KOPT-K1 (cell line): Measurements from ENCODE around the gene ATAD3A.

Source experiments
- H3K27ac ChIP-seq: fragments of 200-600 bp; sonication (generic); 2 replicates; pipeline ENCODE4 v1.5.1; 2016; ENCODE audit warnings: antibody characterized with exemption, mild to moderate bottlenecking, low read depth, low read length; ENCODE audit not compliant: poor library complexity, severe bottlenecking
- H3K36me3 ChIP-seq: fragments of 200-600 bp; sonication (generic); 2 replicates; pipeline ENCODE4 v1.5.1; 2017; ENCODE audit warnings: antibody characterized with exemption, mild to moderate bottlenecking, low read length, moderate library complexity; ENCODE audit not compliant: insufficient read depth
- H3K9me3 ChIP-seq: fragments of 200-600 bp; sonication (generic); 2 replicates; pipeline ENCODE4 v1.5.1; 2017; ENCODE audit warnings: antibody characterized with exemption, low read length, mild to moderate bottlenecking; ENCODE audit not compliant: insufficient read depth, poor library complexity, severe bottlenecking

The ATAD3A gene

DNA sequence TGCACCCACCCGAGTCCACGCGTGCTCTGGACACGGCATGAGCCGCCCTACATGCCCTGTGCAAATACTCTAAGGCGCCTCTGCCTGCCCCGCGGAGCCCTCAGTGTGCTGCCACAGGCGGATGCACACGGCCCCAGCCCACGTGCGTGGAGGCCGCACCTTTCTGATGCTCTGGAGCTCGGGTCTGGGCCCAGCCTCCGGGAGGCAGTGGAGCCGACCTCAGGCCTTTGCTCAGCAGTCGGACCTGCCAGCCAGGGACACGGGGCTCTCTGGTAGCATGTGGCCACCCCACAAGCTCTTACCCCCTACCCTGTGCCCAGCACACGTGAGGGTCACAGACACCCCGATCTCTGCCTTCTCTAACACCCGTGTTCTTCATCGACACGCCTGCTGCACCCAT, 26.4 kb downstream of the ATAD3A start:
- Histone ChIP-seq H3K36me3 (peaks cover 59% of the 10 kb centered on the region), H3K9me3 (no peaks in the 10 kb centered on the region)

GRCh38 chr1:1538989-1539309, 27.0 kb downstream of the ATAD3A start:
- no peaks in the 10 kb centered on the region for H3K9me3 ChIP-seq
- H3K27ac ChIP-seq = no peak overlapping the region
- peaks cover 65% of the 10 kb centered on the region for H3K36me3 ChIP-seq

More for the DNA sequence above, 26.4 kb downstream of the ATAD3A start:
- no peak overlapping the region for H3K27ac ChIP-seq

DNA sequence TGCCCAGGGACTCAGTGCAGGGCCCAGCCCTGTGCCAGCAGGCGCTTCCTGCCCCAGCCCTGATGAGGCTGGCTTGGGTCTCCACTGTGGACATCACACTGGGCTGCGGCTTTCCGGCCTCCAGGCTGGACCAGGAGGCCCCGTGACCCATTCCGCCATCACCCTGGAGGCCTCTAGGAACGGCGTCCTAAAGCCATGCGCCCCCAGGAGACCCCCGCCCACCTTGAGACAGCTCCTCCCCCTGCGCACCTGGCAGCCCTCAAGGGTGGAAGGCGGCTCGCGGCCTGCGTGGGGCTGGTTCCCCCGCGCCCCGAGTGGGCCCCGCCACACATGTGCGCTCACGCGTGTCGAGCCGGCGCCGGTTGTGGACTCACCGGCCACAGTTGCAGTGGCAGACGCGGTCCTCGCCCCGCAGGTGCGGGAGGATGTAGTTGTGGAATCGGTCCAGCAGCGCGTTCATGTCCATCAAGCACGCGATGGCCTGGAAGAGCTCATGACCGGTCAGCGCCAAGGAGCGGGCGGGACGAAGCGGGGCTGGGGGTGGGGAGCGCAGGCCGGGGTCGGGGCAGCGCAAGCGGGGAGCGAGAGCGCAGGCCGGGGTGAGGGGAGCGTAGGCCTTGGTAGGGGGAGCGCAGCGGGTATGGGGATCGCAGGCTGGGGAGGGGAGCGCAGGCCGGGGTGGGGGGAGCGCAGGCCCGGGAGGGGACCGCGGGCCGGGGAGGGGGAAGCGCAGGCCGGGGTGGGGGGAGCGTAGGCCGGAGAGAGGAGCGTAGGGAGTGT, 27.5 kb downstream of the ATAD3A start:
- peaks cover 64% of the 10 kb centered on the region for H3K36me3 ChIP-seq
- H3K9me3 ChIP-seq = no peaks in the 10 kb centered on the region
- no peak overlapping the region for H3K27ac ChIP-seq

- Histone ChIP-seq H3K27ac (no peak within 1 kb of the TSS), H3K9me3 (no peaks in the 10 kb centered on the region), H3K36me3 (peaks cover 67% of the 10 kb centered on the region)
These were observed 28.3 kb downstream of the ATAD3A start, which contains the start of gene TMEM240 for GRCh38 chr1:1540090-1540817. Gene TMEM240, minus strand, starts transcription at chr1:1540624. Its CDS starts 278 bp downstream, at chr1:1540346.

- H3K36me3 ChIP-seq = peaks cover 70% of the 10 kb centered on the region
- no peaks in the 10 kb centered on the region for H3K9me3 ChIP-seq
- no peak overlapping the region for H3K27ac ChIP-seq
These were observed 29.1 kb downstream of the ATAD3A start for GRCh38 chr1:1540818-1541628.

DNA sequence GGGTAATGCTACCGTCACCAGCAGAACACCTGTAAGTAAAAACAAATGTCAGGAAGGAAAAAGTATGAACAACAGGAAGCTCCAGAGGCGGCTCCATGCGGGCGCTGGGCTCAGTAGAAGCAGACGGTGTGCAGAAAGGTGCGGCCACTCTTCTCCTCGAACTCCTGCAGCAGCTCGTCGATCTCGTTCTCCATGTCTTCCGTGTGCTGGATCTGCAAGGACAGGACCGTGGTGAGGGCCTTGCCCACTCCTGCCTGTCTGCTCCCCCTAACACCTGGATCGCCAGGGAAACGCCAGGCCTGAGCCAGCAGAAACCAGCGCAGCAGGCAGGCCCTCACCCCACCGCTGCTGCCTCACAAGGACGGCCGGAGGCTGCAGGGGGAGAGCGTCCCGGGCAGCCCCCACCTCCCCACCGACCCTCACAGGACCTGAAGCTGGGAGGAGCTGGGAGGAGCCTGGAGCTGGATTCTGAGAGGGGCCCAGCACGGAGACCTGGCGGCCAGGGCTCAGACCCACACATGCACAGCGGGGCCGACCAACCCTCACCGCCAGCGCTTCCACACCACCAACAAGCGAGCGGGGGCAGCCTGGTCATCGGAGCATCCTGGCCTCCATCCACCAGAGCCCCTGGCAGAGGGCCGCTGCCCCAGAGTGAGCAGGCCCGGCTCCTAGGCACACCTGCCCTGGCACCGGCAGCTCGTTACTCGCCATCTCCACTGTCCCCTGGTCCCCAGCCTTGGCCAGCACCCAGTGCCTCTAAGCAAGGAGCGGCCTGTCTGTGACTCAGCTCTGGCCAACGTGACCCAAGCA, 30.2 kb downstream of the ATAD3A start:
- H3K27ac ChIP-seq = no peak overlapping the region
- peaks cover 79% of the 10 kb centered on the region for H3K36me3 ChIP-seq
- no peaks in the 10 kb centered on the region for H3K9me3 ChIP-seq

GRCh38 chr1:1542766-1543705, 31.1 kb downstream of the ATAD3A start:
- peaks cover 76% of the 10 kb centered on the region for H3K36me3 ChIP-seq
- no peaks in the 10 kb centered on the region for H3K9me3 ChIP-seq
- H3K27ac ChIP-seq = no peak overlapping the region

- Histone ChIP-seq H3K27ac (no peak overlapping the region), H3K36me3 (peaks cover 73% of the 10 kb centered on the region), H3K9me3 (no peaks in the 10 kb centered on the region)
These were observed 31.7 kb downstream of the ATAD3A start for GRCh38 chr1:1543706-1544099.

GRCh38 chr1:1544544-1544943, 32.6 kb downstream of the ATAD3A start:
- H3K36me3 ChIP-seq = peaks cover 75% of the 10 kb centered on the region
- no peak overlapping the region for H3K27ac ChIP-seq
- H3K9me3 ChIP-seq = no peaks in the 10 kb centered on the region

DNA sequence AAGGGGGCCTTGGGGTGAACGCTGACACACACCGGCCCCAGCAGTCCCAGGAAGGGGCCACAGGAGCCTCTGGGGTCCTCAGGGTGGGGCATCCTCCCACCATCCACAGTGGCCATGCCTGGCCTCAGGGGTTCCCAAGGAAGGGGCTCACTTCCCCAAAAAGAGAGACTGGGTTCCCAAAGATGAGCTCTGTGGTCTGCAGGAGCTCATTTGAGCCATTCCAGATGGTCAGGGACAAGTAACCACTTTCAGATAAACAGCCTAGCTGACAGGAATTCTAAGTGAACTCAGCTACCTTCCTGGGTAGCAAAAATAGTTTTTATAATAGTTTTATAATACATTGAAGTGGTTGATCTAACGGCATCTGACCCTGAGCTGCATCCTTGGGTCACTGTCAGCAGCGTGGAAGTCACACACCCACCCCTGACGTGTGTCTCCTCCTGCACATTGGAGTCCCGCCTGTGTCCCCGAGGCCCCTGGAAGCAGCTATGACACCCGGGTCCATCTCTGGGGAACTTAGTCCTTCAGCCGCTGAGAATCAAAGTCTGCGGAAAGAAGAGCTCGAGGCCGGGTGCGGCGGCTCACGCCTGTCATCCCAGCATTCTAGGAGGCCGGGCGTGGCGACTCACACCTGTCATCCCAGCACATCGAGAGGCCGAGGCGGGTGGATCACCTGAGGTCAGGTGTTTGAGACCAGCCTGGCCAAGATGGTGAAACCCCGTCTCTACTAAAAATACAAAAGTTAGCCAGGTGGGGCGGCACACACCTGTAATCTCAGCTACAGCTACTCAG, 34.2 kb downstream of the ATAD3A start:
- H3K9me3 ChIP-seq = no peaks in the 10 kb centered on the region
- H3K27ac ChIP-seq = no peak overlapping the region
- H3K36me3 ChIP-seq = peaks cover 69% of the 10 kb centered on the region

- Histone ChIP-seq H3K36me3 (peaks cover 64% of the 10 kb centered on the region), H3K27ac (no peak overlapping the region), H3K9me3 (no peaks in the 10 kb centered on the region)
These were observed 35.0 kb downstream of the ATAD3A start for GRCh38 chr1:1547011-1547410.

DNA sequence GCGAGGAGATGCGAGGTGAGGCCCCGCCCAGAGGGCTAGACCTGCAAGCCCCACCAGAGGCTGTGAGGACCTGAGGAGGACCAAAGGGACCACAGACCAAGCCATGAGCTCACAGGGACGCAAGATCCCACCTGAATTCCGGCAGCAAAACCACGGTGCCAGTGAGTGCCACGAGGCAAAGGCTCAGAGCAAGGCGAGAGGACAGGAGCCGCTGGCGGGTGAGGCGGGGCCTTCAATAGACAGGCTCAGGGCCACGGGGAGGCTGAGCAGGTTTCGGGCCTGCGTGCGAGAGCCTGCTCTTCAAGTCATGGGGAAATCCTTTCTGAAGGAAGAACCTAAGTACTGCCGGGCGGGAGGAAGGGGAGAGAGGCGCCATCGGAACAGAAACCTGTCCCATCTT, 35.5 kb downstream of the ATAD3A start:
- peaks cover 64% of the 10 kb centered on the region for H3K36me3 ChIP-seq
- H3K27ac ChIP-seq = no peak overlapping the region
- H3K9me3 ChIP-seq = no peaks in the 10 kb centered on the region

DNA sequence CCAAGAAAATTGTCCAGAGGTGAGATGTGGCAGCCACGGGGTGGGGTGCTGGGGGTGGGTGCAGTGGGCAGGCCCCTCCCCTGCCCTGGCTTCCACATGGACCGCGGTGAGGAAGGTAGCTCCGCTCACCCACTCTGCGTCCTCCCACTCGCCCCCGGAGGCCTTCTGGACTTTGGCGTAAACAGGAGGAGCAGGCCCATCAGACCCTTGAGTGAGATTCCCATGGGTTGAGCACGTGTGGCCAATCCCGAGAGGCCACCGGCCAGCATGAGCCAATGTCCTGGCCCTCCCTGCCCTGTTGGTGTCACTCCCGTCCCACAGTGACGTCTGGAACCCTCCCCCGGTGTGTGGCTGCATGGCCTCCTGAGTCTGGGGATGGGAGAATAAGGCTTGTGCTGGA, 36.6 kb downstream of the ATAD3A start:
- H3K36me3 ChIP-seq = peaks cover 54% of the 10 kb centered on the region
- no peak overlapping the region for H3K27ac ChIP-seq
- H3K9me3 ChIP-seq = no peaks in the 10 kb centered on the region
